Loucy (cell line): Measurements from ENCODE around the gene ABHD5.

Experiments used
- H2AFZ ChIP-seq: fragments of 200-600 bp; sonication (generic); 2 replicates; pipeline ENCODE4 v1.6.0; 2016; ENCODE audit warnings: antibody characterized with exemption, mild to moderate bottlenecking, low read length, moderate library complexity
- H3F3A ChIP-seq: fragments of 200-600 bp; 2 replicates; pipeline ENCODE4 v1.6.0; 2016; ENCODE audit warnings: antibody characterized with exemption, low read depth, mild to moderate bottlenecking
- H3K27me3 ChIP-seq: fragments of 200-600 bp; sonication (generic); 2 replicates; pipeline ENCODE4 v1.6.1; 2014; ENCODE audit warnings: low read length, mild to moderate bottlenecking; ENCODE audit not compliant: insufficient read depth, poor library complexity, severe bottlenecking
- H3K36me3 ChIP-seq: fragments of 200-600 bp; sonication (generic); 2 replicates; pipeline ENCODE4 v1.6.1; 2016; ENCODE audit warnings: low read length; ENCODE audit not compliant: insufficient read depth
- H3K4me1 ChIP-seq: fragments of 200-600 bp; sonication (generic); 2 replicates; pipeline ENCODE4 v1.5.1; 2014; ENCODE audit warnings: low read length, mild to moderate bottlenecking; ENCODE audit not compliant: insufficient read depth, poor library complexity, severe bottlenecking
- H3K4me2 ChIP-seq: fragments of 200-600 bp; sonication (generic); 2 replicates; pipeline ENCODE4 v1.6.0; 2014; ENCODE audit warnings: antibody characterized with exemption, low read length, low read depth, mild to moderate bottlenecking; ENCODE audit not compliant: poor library complexity, severe bottlenecking
- H3K4me3 ChIP-seq: fragments of 200-600 bp; sonication (generic); 2 replicates; pipeline ENCODE4 v1.5.1; 2014; ENCODE audit warnings: low read length, mild to moderate bottlenecking, mixed read lengths; ENCODE audit not compliant: poor library complexity, severe bottlenecking
- H3K79me2 ChIP-seq: fragments of 200-600 bp; sonication (generic); 2 replicates; pipeline ENCODE4 v1.6.1; 2014; ENCODE audit warnings: low read length; ENCODE audit not compliant: insufficient read depth
- H3K9ac ChIP-seq: fragments of 200-600 bp; sonication (generic); 2 replicates; pipeline ENCODE4 v1.6.0; 2014; ENCODE audit warnings: mild to moderate bottlenecking, low read depth, low read length, moderate library complexity; ENCODE audit not compliant: poor library complexity, severe bottlenecking
- H3K9me2 ChIP-seq: fragments of 200-600 bp; sonication (generic); replicated peaks from 2 replicates; pipeline ENCODE4 v1.6.1; 2016; ENCODE audit warnings: low read depth, low read length, mixed read lengths
- H3K9me3 ChIP-seq: fragments of 200-600 bp; sonication (generic); 2 replicates; pipeline ENCODE4 v1.6.1; 2014; ENCODE audit warnings: mild to moderate bottlenecking, antibody characterized with exemption, low read length, low read depth; ENCODE audit not compliant: insufficient read depth
- H4K20me1 ChIP-seq: fragments of 200-600 bp; sonication (generic); 2 replicates; pipeline ENCODE4 v1.6.0; 2014; ENCODE audit warnings: antibody characterized with exemption, low read length, mild to moderate bottlenecking; ENCODE audit not compliant: insufficient read depth, poor library complexity, severe bottlenecking
- EZH2phosphoT487 ChIP-seq: fragments of 200-600 bp; IDR thresholded peaks from 2 replicates; pipeline ENCODE4 v1.6.1; 2018; ENCODE audit warnings: antibody characterized with exemption, mild to moderate bottlenecking, moderate library complexity, borderline replicate concordance
- TF ChIP-seq, protein P1 (sequence below): fragments of 200-600 bp; sonication (generic); conservative IDR thresholded peaks from 2 replicates; pipeline ENCODE4 v1.5.1; 2014; ENCODE audit warnings: mild to moderate bottlenecking, antibody characterized with exemption, low read length

ABHD5 gene

DNA sequence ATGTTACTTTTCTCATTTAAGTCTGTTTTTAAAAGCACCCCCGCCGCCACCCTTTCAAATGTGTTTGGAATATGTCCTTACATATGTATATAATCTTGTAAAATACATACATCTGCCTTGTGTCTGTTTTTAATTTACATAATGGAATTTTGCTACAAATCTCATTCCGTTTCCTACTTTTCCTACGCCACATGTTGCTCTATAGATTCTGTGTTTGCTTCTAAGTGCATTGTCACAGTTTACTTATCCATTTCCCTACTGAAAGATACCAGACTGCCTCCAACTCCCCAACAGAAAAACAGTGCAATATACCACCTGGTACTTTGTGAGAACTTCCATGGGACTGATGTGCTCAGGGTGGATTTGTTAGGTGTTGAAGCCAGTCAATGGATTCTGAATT lies 70.2 kb downstream of the ABHD5 start:
- TF ChIP-seq, protein P1, sequence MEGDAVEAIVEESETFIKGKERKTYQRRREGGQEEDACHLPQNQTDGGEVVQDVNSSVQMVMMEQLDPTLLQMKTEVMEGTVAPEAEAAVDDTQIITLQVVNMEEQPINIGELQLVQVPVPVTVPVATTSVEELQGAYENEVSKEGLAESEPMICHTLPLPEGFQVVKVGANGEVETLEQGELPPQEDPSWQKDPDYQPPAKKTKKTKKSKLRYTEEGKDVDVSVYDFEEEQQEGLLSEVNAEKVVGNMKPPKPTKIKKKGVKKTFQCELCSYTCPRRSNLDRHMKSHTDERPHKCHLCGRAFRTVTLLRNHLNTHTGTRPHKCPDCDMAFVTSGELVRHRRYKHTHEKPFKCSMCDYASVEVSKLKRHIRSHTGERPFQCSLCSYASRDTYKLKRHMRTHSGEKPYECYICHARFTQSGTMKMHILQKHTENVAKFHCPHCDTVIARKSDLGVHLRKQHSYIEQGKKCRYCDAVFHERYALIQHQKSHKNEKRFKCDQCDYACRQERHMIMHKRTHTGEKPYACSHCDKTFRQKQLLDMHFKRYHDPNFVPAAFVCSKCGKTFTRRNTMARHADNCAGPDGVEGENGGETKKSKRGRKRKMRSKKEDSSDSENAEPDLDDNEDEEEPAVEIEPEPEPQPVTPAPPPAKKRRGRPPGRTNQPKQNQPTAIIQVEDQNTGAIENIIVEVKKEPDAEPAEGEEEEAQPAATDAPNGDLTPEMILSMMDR, result no peak
- TF ChIP-seq EZH2phosphoT487, result no peak
- Histone ChIP-seq H4K20me1 (no peaks in the 10 kb centered on the region), H3K27me3 (no peaks in the 10 kb centered on the region), H3K4me1 (no peaks in the 10 kb centered on the region), H3K9me2 (no peaks in the 10 kb centered on the region), H3K36me3 (no peaks in the 10 kb centered on the region), H3K4me3 (no peak overlapping the region), H3K79me2 (no peaks in the 10 kb centered on the region), H3K9me3 (no peaks in the 10 kb centered on the region), H2AFZ (no peak overlapping the region), H3K9ac (no peak overlapping the region), H3F3A (no peaks in the 10 kb centered on the region), H3K4me2 (no peak overlapping the region)

DNA sequence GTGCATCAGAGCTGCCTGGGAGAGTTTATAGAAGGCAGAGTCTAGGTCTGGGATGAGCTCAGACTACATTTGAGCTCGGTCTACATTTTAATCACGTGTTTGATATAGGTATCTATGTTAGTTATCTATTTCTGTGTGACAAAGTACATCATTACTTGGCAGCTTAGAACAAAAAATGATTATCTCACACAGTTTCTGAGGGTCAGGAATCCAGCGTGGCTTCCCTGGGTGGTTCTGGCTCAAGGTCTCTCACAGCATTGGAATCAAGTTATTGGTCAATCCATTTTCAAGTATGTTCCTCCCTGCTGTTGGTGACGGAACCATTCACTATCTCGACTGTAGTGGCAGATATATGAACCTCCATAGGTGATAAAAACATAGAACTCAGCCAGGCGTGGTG lies 71.7 kb downstream of the ABHD5 start:
- Histone ChIP-seq H3K9ac (no peak overlapping the region), H2AFZ (no peak overlapping the region), H3K4me1 (no peaks in the 10 kb centered on the region), H3K36me3 (no peaks in the 10 kb centered on the region), H3K27me3 (no peaks in the 10 kb centered on the region), H3K4me3 (no peak overlapping the region), H3K4me2 (no peak overlapping the region), H3K9me3 (no peaks in the 10 kb centered on the region), H3F3A (no peaks in the 10 kb centered on the region), H3K9me2 (no peaks in the 10 kb centered on the region), H4K20me1 (no peaks in the 10 kb centered on the region), H3K79me2 (no peaks in the 10 kb centered on the region)
- TF ChIP-seq EZH2phosphoT487, result no peak
- TF ChIP-seq, protein P1, result no peak

DNA sequence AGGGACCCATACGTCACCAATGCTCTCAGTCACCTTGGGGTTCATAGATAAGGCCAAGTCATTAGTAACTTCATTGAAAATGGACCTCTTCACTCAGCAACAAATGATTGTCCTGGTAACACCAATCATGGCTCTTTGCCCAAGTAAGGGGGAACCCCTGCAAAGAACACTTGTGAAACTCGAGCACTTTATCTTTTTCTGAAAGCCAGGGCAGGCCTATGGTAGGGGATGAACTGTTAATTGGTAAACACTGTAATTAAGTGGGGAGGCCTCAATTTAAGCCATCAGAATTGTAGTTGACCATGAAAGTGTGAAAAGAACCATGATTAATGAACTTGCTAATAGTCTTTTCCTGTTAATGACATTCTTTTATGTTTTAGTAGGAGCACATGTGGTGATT lies 73.3 kb downstream of the ABHD5 start:
- TF ChIP-seq, protein P1, result no peak
- no peak for TF ChIP-seq EZH2phosphoT487
- H3K27me3 ChIP-seq, result no peaks in the 10 kb centered on the region
- no peaks in the 10 kb centered on the region for H3K79me2 ChIP-seq
- no peaks in the 10 kb centered on the region for H3K9me3 ChIP-seq
- no peak overlapping the region for H2AFZ ChIP-seq
- no peak overlapping the region for H3K9ac ChIP-seq
- no peaks in the 10 kb centered on the region for H3K36me3 ChIP-seq
- H3K4me3 ChIP-seq, result no peak overlapping the region
- H3K4me2 ChIP-seq, result no peak overlapping the region
- H3K4me1 ChIP-seq, result peaks cover under 1% of the 10 kb centered on the region
- no peaks in the 10 kb centered on the region for H4K20me1 ChIP-seq
- H3K9me2 ChIP-seq, result no peaks in the 10 kb centered on the region
- H3F3A ChIP-seq, result no peaks in the 10 kb centered on the region
